SH-SY5Y (cell line): ENCODE data around the gene MITF.

Source experiments
- GATA2 ChIP-seq: IDR thresholded peaks from 2 replicates; pipeline ENCODE4 v1.6.1; 2011; ENCODE audit warnings: mild to moderate bottlenecking, low read depth, low read length
- GATA3 ChIP-seq: IDR thresholded peaks from 2 replicates; pipeline ENCODE4 v1.6.1; 2011; ENCODE audit warnings: low read depth, mild to moderate bottlenecking, low read length, moderate library complexity

MITF gene

DNA sequence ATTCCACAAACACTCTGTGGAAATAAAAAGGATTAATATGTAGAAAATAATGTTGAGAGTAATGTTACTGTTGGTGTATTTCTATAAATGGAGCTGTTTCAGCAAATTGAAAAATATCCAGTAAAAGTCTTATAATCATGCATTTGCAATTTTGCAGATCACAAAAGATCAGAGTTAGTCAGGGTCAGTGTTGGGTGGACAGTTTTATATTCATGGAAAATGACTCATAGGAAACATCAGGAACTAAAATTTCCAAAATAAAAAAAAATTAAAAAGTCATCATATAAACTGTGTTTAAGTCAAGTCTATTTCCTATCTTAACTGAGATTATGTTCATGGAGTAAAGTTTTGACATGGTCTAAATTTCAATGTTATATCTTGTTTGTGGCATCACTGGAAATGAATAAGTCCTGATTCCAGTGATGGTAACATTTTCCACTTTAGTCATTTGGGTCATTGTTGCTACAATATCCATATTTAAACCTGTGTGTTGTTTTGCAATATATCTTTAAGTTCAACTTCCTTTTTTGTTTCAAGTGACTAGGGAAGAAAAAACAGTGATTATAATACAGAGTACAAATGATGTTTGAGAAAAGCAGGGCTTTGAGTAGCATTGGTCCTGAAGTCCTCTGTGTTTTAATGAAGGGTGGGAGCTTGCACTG, 37.8 kb downstream of the MITF start:
- TF ChIP-seq GATA3 (no peak), GATA2 (no peak)

DNA sequence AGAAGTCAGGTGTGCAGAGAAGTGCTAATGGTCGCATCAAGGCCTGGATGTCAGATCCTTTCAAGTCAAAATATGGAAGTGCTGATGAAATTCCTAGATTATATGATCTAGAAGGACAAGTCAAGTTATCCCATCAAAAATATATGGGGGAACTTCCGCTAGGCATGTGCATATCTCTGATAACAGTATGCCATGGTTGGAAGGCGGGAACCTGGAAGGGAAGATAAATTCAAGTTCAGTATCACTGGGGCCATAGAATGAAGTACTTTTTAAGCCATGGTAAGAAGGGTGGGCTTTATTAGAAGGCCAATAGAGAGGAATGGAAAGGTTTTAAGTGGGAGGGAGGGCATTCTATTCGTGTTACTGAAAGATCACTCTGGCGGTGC, 38.3 kb downstream of the MITF start:
- TF ChIP-seq GATA3 (no peak), GATA2 (no peak)

GRCh38 chr3:69781593-69781992, 42.3 kb downstream of the MITF start:
- TF ChIP-seq GATA2 (no peak), GATA3 (no peak)

- peak; percentile 50; the same call in 1 of the 2 replicates for TF ChIP-seq GATA2
- TF ChIP-seq GATA3 = no peak
Observed at GRCh38 chr3:69784954-69785514, 45.8 kb downstream of the MITF start.

DNA sequence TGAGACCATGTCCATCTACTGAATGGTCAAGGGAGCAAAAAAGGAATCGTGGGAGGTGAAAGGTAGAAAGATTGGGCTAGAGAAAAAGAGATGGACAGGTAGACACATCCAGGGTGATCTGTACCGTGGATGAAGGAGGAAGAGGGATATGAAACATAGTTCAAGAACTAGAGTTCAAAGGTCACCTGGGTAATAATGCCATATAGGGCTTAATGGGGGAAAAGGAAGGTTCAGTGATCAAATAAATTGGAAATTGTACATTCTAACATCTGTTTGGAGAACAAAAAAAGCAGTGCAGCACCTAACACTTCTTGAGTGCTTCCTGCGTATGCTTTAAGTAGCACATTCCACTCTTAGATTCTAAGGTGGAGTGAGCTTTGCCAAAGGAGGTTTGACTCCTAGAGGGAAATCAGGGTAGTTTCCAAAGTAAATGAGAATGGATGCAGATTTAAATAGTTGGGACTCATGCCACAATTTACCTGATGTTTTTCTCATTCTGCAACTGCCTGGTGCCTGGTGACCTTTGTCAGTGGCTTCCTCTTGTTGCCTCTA, 46.6 kb downstream of the MITF start:
- no peak for TF ChIP-seq GATA3
- TF ChIP-seq GATA2 = no peak

DNA sequence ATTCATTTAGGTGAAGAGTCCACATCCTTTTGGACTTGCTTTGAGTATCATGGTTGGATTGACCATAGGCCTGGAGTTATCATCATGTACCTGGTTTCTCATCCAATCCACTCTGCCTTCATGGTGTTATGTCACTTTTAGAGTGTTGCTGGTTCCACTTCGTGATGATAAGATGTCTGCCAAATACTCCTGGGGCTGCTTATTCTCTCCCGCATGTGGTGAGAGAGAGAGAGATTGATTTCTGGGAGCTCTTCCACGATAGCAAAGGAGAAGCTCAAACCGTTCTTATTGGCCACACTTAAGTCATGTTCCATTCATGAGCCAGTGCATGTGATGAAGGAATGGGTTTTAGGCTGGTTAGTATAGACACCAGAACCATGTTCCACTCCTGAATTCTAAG, 47.6 kb downstream of the MITF start:
- TF ChIP-seq GATA3 (no peak), GATA2 (no peak)

- TF ChIP-seq GATA2 = no peak
- TF ChIP-seq GATA3 = no peak
Observed at GRCh38 chr3:69787436-69788168, 48.3 kb downstream of the MITF start.

- no peak for TF ChIP-seq GATA2
Observed at GRCh38 chr3:69791106-69791505, 51.8 kb downstream of the MITF start.

DNA sequence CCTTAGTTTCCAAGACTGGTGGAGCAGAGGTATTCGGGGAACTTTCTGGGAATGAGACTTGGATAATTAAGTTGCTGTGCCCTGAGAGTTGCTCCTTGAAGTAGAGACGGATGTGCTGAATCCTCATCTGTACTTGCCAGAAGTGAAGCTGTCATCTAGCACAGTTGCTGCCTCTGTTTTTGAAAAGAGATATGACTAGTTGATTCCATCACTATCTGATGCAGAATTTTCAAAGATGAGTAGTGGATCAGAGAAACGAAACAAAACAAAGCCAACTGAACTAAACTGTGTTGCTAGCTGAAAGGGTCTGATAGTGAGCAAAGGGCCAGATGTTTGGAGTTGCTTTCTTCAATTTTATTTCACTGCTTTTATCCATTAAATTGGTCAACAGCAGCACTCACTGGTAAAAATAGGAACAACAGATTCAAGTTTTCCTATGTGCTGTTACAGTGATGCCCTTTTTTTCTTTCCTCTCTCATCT, 52.7 kb downstream of the MITF start:
- no peak for TF ChIP-seq GATA3

DNA sequence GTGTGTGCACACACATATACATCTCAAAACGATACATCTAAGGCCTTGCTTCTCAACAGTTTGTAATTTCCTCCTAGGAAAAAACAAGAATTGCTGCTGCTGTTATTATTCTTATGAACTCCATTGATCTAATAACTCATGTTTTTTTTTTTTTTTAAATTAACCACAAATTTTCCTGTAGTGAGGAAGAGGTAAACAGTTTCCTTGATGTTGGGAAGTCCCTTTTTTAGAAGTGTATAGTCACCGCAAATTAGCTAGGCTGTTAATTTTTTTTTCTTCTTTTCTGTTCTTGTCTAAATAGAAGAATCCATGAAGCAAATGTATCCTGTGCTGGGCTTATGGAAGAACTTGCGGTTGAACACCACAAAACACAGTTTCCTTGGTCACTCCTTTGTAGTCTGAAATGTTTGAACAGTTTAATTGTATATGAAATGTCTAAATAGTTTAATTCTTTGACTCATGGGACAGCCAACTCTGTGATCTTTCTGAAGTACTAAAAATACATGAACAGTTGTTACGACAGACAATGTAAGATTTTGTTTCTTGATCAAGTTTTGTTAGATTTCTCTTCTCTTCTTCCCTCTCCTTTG, 64.5 kb downstream of the MITF start:
- TF ChIP-seq GATA3 = no peak
- TF ChIP-seq GATA2 = no peak

DNA sequence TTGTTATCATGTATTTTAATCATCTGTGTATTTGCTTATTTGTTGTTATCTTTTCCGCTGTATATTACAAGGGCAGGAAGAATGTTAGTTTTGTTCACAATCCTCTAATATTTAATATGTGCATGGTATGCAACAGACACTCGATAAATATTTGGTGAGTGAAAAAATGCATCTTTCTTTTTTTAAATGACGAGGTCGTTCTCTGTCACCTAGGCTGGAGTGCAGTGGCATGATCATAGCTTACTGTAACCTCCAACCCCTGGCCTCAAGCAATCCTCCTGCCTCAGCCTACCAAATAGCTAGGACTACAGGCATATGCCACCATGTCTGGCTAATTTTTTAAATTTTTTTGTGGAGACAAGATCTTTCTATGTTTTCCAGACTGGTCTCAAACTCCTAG, 66.2 kb downstream of the MITF start:
- TF ChIP-seq GATA2 (no peak), GATA3 (no peak)

GRCh38 chr3:69806735-69807438, 67.6 kb downstream of the MITF start:
- TF ChIP-seq GATA2 = no peak
- TF ChIP-seq GATA3 = no peak

- TF ChIP-seq GATA3 = no peak
- TF ChIP-seq GATA2 = no peak
Observed at GRCh38 chr3:69807674-69808073, 68.4 kb downstream of the MITF start.
